NCI-H446 treated with DMSO at 0.1 percent for 48 hours (cell line): Measurements from ENCODE around the gene CEP70.
"Not testable (repeated sequence)": the region's sequence is repeated elsewhere in the genome, so short reads cannot be mapped to it uniquely, and the experiment has no call there.

Experiments used
- DNase-seq: peaks from one replicate; lab custom pipeline; 2025; lab: John Stamatoyannopoulos, UW

Gene CEP70

DNA sequence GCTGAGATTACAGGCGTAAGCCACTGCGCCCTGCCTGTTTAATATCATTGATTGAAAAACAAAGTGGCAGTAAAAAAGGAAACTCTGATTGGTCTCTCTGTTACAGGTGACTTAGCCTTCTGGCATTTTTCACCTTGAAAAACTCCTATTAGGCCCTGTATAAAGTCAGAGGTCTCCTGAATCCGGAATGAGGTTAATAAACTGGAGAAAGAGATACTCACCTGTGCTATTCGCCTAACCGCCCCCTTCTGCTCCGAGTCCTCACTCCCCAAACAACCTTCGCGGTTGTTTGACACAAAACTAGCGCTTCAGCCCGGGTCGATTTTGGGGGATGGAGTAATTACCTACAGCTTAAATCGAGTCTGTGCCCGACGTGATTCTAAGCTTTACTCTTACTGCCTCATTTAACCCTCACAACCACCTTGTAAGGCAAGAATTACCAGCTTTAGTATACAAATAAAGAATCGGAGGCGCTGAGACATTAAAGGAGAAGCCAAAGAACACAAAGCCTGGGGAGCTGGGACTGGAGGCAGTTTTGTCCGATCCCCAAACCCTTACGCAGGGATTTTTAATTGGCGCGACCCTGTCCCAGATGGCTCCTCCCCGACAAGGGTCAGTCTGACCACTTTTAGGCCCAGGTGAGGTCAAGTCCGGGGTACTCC lies 441 bp downstream of the CEP70 start:
- DNase-seq, result no peak

DNA sequence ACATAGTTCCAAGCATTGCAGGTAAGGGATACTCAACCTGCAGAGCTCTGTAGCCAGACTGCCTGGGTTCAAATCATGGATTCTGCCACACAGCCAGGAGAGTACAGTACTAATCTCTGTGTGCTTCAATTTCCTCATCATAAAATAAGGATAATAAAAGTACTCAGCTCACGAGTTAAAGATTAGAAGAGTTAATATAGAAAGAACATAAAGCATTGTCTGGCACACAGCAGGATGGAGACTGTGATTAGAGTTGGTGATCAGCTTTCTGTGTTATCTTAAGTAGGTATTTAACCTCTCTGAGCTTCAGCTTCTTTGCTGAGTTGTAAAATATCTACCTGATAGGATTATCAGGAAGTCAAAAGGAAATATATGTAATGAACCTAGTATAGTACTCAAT lies 2.7 kb downstream of the CEP70 start:
- no peak for DNase-seq

DNA sequence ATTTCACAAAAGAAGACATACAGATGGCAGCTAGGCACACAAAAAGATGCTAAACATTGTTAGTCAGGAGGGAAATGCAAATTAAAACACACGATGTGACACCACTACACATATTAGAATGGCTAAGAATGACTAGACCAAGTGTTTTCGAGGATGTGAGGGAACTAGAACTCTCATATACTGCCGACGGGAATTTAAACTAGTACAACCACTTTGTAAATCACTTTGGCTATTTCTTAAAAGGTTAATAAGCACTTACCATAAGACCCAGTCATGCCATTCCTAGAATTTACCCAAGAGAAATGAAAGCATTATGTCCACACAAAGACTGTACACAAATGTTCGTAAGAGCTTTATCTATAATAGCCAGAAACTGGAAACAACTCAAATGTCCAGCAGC lies 5.6 kb downstream of the CEP70 start:
- no peak for DNase-seq

DNA sequence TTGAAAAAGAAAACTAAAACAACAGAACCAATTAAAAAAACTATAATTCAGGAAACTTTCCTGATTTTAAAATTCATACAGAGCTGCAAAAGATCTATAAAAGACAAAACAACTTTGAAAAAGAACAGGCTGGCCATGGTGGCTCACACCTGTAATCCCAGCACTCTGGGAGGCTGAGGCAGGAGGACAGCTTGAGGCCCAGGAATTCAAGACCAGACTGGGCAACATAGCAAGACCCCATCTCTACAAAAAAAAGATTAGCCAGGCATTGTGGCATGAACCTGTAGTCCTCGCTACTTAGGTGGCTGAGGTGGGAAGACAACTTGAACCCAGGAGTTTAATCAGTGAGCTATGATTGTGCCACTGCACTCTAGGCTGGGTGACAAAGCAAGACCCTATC lies 6.7 kb downstream of the CEP70 start:
- DNase-seq, result no peak

DNA sequence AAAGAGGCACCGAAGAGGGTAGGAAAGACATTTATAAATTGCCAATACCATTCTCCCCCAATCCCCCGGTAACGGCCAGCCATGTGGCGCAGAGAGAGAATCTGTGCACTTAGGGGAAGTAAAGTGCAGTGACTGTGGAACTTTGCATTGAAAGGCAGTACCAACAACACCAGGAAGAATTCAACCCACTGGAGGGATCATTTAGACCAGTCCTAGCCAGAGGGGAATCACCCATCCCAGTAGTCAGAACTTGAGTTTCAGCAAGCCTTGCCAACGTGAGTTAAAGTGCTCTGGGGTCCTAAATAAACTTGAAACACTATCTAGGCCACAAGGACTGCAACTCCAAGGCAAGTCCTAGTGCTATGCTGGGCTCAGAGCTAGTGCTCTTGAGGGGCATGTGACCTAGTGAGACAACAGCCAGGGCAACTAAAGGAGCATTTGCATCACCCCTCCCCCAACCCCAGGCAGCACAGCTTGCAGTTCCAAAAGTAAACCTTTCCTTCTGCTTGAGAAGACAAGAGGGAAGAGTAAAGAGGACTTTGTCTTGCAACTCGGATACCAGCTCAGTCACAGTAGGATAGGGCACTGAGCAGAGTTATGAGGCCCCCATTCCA lies 15.0 kb downstream of the CEP70 start:
- no peak for DNase-seq

DNA sequence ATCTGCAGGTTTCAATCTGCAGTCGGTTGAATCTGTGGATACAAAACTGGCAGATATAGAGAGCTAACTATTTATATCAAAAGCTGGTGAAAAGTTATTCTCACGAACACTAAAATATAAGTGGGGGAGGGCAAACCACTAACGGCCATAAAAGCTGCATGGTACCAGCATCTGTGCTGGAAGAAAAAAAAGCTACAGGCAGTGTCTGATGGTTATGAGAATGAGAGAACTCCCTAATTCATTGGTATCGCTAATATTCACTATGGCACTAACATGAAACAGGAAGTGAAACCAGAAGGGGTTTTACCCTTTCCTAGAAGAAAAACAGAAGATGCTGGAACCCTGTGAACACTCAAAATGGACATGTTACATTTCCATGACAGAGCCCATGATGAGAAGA lies 15.9 kb downstream of the CEP70 start:
- DNase-seq, result no peak

DNA sequence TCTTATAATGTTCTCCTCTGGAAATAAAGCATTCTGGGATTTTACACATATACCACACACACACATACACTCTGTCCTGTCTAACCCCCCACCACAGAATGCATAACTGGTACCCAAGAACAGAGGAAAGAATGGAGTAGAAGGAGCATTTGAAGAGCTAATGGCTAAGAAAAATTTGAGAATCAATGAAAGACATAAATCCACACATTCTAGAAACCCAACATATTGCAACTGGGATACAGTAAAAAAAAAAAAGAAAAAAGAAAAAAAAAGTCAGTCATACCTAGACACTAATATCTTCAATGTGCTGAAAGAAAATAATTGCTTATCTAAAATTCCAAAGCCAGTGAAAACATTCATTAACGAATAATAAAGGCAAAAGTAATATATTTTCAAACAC lies 20.9 kb downstream of the CEP70 start:
- no peak for DNase-seq

DNA sequence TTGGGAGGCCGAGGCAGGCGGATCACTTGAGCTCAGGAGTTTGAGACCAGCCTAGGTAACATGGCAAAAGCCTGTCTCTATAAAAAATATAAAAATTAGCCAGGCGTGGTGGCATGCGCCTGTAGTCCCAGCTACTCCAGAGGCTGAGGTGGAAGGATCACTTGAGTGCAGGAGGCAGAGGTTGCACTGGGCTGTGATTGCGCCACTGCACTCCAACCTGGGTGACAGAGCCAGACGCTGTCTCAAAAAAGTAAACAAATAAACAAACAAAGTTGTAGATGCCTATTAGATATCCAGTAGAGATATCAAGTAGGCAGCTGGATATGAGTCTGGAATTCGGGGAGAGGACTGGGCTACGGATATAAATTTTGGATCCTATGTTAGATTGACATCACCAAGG lies 24.4 kb downstream of the CEP70 start:
- DNase-seq, result not testable (repeated sequence)

DNA sequence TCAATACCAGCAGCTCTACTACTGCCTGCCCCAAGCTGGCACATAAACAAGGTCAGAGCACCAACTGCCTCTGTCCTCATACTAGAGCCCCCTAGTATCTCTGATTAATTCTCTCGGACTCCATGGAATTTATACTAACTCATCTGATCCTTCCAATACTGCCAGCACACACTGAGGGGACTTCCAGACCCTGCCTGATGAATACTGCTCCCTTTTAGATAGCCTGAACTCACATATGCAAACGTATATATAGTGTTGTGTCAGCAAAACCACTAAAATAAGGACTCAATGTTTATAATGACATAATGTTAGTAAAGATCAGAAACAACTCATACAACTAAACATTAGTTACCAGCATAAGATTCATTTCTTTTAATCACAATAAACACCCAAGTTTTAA lies 25.0 kb downstream of the CEP70 start:
- DNase-seq, result no peak

DNA sequence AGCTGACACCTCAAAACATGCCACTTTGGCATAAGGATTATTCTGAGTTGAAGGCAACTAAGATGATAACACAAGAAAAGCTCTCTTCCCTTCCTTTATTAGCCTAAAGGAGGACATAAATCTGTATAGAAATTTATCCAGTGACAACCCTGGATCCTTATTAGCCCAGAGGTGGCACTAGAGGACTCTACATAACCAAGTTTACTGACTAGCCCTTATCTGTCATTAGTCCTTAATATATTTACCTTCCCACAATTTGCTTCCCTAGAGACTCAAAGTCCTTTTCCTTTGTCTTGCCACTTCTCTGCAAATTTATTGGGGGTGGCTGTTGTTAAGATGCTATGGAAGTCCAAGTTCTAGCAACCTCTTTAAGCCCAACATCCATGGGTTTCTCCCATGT lies 26.7 kb downstream of the CEP70 start:
- DNase-seq, result no peak

DNA sequence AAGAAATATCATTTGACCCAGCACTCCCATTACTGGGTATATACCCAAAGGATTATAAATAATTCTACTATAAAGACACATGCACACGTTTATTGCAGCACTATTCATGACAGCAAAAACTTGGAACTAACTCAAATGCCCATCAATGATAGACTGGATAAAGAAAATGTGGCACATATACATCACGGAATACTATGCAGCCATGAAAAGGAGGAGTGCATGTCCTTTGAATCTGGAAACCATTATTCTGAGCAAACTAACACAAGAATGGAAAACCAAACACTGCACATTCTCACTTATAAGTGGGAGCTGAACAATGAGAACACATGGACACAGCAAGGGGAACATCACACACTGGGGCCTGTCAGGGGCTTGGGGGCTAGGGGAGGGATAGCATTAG lies 27.8 kb downstream of the CEP70 start:
- not testable (repeated sequence) for DNase-seq

DNA sequence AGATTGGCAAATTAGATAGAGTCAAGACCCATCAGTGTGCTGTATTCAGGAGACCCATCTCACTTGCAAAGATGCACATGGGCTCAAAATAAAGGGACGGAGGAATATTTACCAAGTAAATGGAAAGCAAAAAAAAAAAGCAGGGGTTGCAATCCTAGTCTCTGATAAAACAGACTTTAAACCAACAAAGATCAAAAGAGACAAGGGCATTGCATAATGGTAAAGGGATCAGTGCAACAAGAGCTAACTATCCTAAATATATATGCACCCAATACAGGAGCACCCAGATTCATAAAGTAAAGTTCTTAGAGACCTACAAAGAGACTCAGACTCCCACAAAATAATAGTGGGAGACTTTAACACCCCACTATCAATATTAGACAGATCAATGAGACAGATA lies 31.2 kb downstream of the CEP70 start:
- not testable (repeated sequence) for DNase-seq

DNA sequence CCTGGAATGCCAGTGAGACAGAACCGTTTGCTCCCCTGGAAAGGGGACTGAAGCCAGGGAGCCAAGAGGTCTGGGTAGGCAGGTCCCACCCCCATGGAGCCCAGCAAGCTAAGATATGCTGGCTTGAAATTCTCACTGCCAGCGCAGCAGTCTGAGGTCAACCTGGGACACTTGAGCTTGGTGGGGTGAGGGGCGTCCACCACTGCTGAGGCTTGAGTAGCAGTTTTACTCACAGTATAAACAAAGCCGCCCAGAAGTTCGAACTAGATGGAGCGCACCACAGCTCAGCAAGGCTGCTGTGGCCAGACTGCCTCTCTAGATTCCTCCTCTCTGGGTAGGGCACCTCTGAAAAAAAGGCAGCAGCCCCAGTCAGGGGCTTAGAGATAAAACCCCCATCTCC lies 33.6 kb downstream of the CEP70 start:
- no peak for DNase-seq

DNA sequence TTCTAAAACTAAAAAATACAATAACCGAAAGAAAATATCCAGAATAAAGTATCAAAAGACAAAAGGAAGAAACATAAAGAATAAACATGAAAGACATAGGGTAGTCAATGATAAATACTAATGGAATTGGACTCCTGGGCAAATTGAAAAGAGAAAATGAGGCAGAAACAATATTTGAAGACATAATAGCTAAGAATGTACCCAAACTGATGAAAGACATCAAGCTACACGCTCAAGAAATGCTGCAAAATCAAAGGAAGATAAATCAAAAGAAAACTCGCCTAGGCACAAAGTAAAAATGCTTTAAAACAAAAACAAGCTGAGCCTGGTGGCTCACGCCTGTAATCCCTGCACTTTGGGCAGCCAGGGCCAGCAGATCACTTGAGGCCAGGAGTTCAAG lies 34.9 kb downstream of the CEP70 start:
- no peak for DNase-seq

DNA sequence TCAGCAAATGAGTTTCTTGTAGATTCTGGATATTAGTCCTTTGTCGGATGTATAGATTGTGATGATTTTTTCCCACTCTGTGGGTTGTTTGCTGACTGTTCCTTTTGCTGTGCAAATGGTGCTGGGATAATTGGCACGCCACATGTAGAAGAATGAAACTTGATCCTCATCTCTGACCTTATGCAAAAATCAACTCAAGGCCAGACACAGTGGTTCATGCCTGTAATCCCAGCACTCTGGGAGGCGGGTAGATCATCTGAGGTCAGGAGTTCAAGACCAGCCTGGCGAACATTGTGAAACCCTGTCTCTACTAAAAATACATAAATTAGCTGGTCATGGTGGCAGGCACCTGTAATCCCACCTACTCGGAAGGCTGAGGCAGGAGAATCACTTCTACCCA lies 39.3 kb downstream of the CEP70 start:
- not testable (repeated sequence) for DNase-seq

DNA sequence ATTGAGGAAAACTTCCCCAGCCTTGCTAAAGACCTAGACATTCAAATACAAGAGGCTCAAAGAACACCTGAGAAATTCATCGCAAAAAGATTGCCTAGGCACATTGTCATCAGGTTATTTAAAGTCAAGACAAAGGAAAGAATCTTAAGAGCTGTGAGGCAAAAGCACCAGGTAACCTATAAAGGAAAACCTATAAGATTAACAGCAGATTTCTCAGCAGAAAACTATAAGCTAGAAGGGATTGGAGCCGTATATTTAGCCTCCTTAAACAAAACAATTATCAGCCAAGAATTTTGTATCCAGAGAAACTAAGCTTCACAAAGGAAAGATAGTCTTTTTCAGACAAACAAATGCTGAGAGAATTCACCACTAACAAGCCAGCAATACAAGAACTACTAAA lies 43.1 kb downstream of the CEP70 start:
- DNase-seq, result not testable (repeated sequence)

DNA sequence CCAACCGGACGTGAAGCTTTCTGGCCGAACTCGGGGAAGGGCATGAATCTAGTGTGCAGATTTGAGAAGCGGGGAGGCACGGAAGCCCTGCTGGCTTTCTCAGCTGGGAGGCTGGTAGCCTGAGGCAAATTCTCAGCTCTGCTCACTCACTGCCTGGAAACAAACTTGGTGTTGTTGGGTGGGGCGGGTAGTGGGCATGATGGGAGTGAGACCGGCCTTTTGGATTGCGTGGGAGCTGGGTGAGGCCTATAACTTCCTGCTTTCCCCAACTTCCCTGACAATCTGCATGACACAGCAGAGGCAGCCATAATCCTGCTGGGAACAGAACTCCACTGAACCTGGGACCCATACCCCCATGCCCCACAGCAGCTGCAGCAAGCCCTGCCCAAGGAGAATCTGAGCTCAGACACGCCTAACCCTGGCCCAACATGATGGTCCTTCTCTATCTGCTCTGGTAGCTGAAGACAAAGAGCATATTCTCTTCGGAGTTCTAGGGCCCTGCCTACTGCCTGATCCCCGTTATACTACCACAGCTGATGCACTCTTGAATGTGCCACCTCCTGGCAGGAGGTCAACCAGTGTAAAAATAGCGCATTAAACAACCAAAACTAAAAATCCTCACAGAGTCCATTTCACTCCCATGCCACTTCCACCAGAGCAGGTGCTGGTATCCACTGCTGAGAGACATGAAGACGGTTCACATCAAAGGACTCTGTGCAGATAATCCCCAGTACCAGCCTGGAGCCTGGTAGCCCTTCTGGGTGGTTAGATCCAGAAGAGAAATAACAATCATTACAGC lies 44.7 kb downstream of the CEP70 start:
- no peak for DNase-seq

DNA sequence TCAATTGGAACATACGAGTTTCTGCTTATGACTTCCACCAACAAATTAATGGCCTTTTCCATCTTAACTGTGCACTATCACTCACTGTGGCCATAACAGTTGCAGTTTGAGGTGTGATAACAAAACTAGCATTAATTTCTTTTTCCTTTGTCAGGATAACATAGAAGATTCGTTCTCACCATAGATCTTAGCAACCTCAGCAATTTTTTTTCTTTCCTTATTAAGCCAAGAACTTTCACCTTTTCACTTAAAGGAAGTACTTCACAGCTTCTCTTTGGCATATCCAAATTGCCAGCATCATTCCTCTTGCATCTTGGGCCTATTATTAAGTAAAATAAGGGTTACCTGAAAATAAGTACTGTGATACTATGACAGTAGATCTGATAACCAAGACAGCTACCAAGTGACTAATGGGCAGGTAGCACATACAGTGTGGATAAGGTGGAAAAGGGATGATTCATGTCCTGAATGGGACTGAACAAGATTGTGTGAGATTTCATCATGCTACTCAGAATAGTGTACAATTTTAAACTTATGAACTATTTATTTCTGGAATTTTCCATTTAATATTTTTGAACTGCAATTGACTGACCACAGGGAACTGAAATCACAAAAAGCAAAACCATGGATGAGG lies 46.6 kb downstream of the CEP70 start:
- DNase-seq, result no peak

DNA sequence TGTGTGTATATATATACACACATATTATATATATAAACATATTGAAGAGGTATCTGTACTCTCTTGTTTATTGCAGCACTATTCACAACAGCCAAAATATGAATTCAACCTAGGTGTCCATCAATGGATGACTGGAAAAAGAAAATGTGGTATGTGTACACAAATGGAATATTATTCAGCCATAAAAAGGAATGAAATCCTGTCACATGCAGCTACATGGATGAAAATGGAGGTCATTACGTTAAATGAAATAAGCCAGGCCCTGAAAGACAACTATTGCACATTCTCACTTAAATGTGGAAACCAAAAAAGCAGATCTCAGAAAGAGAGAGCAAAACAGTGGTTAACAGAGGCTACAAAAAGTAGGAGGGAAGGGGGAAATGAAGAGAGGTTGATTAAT lies 49.5 kb downstream of the CEP70 start:
- DNase-seq, result no peak

DNA sequence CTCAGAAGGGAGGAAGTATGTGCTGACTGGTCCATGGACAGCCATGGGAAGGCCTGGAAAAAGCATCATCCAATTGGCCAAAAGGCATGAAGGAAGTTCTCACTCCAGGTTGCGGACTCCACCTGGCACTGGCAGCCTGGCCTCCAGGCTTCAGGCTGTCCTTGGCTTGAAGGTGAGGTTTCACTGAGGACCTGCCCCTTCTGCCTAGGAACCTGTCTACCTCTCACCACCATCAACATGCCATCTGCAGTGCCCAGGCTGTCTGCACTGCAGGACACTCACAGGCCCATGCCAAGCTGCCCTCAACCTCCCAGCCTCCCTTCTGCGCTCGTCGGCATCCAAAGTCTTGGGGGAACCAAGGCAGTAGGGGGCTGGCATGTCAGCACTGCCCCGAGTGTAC lies 51.1 kb downstream of the CEP70 start:
- DNase-seq, result no peak

DNA sequence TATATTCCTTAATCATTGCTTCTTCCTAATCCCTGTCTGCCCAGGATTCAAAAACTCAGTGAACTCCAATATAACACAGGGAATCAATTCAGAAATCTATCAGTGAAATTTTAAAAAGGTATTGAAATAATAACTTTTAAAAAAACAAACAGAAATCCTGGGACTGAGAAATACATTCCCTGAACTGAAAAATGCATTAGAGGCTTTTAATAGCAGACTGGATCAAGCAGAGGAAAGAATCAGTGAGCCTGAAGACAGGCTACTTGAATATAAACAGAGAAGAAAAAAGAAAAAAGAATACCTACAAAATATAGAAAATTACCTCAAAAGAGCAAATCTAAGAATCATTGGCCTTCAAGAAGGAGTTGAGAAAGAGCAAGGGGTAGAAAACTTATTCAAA lies 54.7 kb downstream of the CEP70 start:
- DNase-seq, result no peak

DNA sequence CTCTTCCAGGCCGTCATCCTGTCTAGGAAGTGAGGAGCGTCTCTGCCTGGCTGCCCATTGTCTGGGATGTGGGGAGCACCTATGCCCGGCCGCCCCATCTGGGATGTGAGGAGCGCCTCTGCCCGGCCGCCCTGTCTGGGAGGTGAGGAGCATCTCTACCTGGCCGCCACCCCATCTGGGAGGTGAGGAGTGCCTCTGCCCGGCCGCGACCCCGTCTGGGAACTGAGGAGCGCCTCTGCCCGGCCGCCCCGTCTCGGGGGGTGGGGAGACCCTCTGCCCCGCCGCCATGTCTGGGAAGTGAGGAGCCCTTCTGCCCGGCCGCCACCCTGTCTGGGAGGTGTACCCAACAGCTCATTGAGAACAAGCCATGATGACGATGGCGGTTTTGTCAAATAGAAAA lies 72.6 kb downstream of the CEP70 start:
- DNase-seq, result not testable (repeated sequence)
